Astrocyte (in vitro differentiated cells and primary cell): ENCODE measurements around the gene AOAH.

Source experiments
- CTCF ChIP-seq: IDR thresholded peaks from 2 replicates; pipeline ENCODE4 v1.5.1; 2011; ENCODE audit warnings: low read depth, mild to moderate bottlenecking, inconsistent platforms, low read length, moderate library complexity; ENCODE audit not compliant: insufficient read depth
- EZH2 ChIP-seq: IDR thresholded peaks from 2 replicates; pipeline ENCODE4 v1.6.1; 2012; ENCODE audit warnings: mild to moderate bottlenecking, low read length, inconsistent platforms; ENCODE audit not compliant: insufficient read depth

DNA sequence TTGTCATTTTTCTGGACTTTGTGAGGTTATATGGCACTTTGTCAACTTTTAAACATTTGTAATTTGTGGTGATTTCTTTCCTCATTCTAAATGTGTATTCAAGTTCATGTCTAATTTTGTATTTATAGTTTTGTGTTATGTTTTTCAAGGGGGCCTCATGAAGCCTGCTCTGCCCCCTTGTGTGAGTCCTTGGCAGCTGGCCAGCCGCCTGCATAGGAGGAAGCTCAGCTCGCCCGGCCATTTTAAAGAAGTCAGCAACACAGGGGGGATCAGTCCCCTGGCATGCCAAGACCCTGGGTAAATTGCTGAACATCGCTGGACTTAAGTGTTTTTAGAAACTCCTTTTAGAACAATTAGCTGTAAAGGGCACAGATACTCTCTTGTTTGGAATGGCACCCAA, 211.7 kb downstream of the AOAH start:
- TF ChIP-seq CTCF (no peak), EZH2 (no peak)
